Activated CD8-positive, alpha-beta memory T cell treated with anti-CD3 and anti-CD28 coated beads for 36 hours (primary cell): ENCODE measurements around the gene USE1. TPM values are rescaled to one million over a fixed set of nuclear protein-coding genes. Genes with fewer than 3 reads are reported as not detected.

ENCODE experiments used
- CTCF ChIA-PET: fragments of 350-600 bp; sonication (Branson Sonifier 250); formaldehyde crosslinking; loops from one replicate; lab custom pipeline; 2021; ENCODE audit warnings: antibody characterized with exemption; lab: Charles Lee
- POLR2A ChIA-PET: fragments of 350-600 bp; sonication (Branson Sonifier 250); formaldehyde crosslinking; loops from one replicate; lab custom pipeline; 2021; ENCODE audit warnings: antibody characterized with exemption; lab: Charles Lee
- total RNA-seq, 2 experiments: library from RNA; stranded (reverse); gene quantifications; one replicate each; pipeline ENCODE4 v1.2.3, GENCODE V29; 2021

The USE1 gene
- total RNA-seq, 2 experiments from 2014 or later: 25.7 to 26.4 TPM

GRCh38 chr19:17226002-17226933 lies 11.1 kb downstream of the USE1 start, which contains the start of gene OCEL1:
TSS of gene OCEL1 (plus strand) at chr19:17226226. CDS start at chr19:17226248, 22 bp downstream.
- CTCF ChIA-PET: interaction anchor here (1.7 to 2.7 kb wide), 2 partner anchors 9 to 11 kb away, joined by 9 to 13 read pairs; partner anchors contain the start of gene USE1
- POLR2A ChIA-PET: interaction anchor here (0.6 to 2.4 kb wide), 8 partner anchors 8 to 862 kb away, joined by 3 to 19 read pairs (median 4); partner anchors contain the start of gene USE1

GRCh38 chr19:17227798-17228367 lies 12.7 kb downstream of the USE1 start:
- POLR2A ChIA-PET: interaction anchor here (2.4 kb wide), 1 partner anchor 8 kb away, joined by 19 read pairs; no protein-coding TSS in a partner anchor

GRCh38 chr19:17229890-17230289 lies 14.7 kb downstream of the USE1 start:
- CTCF ChIA-PET: no interaction called here

More at GRCh38 chr19:17227798-17228367, 12.7 kb downstream of the USE1 start:
- CTCF ChIA-PET: no interaction called here

GRCh38 chr19:17232258-17232657 lies 17.1 kb downstream of the USE1 start:
- CTCF ChIA-PET: no interaction called here
- POLR2A ChIA-PET: interaction anchor here (1.0 kb wide), 1 partner anchor 152 kb away, joined by 3 read pairs; no protein-coding TSS in a partner anchor

More at GRCh38 chr19:17229890-17230289, 14.7 kb downstream of the USE1 start:
- POLR2A ChIA-PET: no interaction called here

- ChIA-PET CTCF (interaction anchor here (0.6 to 2.5 kb wide), 9 partner anchors 9 to 167 kb away, joined by 3 to 13 read pairs (median 3); partner anchors contain the start of genes BABAM1 and OCEL1), POLR2A (interaction anchor here (0.6 to 3.6 kb wide), 3 partner anchors 8 to 110 kb away, joined by 3 to 19 read pairs (median 13); partner anchors contain the start of genes OCEL1 and USE1)
Measured at GRCh38 chr19:17234911-17235299, 19.7 kb downstream of the USE1 start.

- ChIA-PET POLR2A (interaction anchor here (0.7 to 3.6 kb wide), 4 partner anchors 9 to 32 kb away, joined by 3 to 19 read pairs (median 9); partner anchors contain the start of genes BABAM1, OCEL1 and USE1), CTCF (interaction anchor here (0.6 to 2.5 kb wide), 8 partner anchors 9 to 168 kb away, joined by 3 to 13 read pairs (median 3); partner anchors contain the start of genes BABAM1 and OCEL1)
Measured at GRCh38 chr19:17235300-17235970, 20.3 kb downstream of the USE1 start.

GRCh38 chr19:17235971-17236777 lies 21.0 kb downstream of the USE1 start:
- CTCF ChIA-PET: interaction anchor here (1.1 to 2.5 kb wide), 9 partner anchors 10 to 169 kb away, joined by 3 to 13 read pairs (median 3); partner anchors contain the start of genes BABAM1, OCEL1 and USE1
- POLR2A ChIA-PET: interaction anchor here (0.7 to 3.6 kb wide), 4 partner anchors 10 to 31 kb away, joined by 3 to 19 read pairs (median 9); partner anchors contain the start of genes BABAM1, OCEL1 and USE1

- ChIA-PET CTCF (interaction anchor here (1.2 to 1.6 kb wide), 2 partner anchors 22 to 46 kb away, joined by 3 read pairs; partner anchors contain the start of gene USE1), POLR2A (interaction anchor here (3.6 kb wide), 1 partner anchor 10 kb away, joined by 19 read pairs; the partner anchor contains the start of gene OCEL1)
Measured at GRCh38 chr19:17236811-17237543, 21.8 kb downstream of the USE1 start.

GRCh38 chr19:17237747-17238706 lies 22.9 kb downstream of the USE1 start:
- ChIA-PET POLR2A (interaction anchor here (3.6 kb wide), 1 partner anchor 11 kb away, joined by 19 read pairs; the partner anchor contains the start of gene OCEL1), CTCF (interaction anchor here (1.6 kb wide), 1 partner anchor 23 kb away, joined by 3 read pairs; the partner anchor contains the start of gene USE1)

- CTCF ChIA-PET: no interaction called here
- POLR2A ChIA-PET: no interaction called here
Measured at GRCh38 chr19:17240062-17240752, 25.1 kb downstream of the USE1 start.

GRCh38 chr19:17240826-17241399 lies 25.8 kb downstream of the USE1 start:
- POLR2A ChIA-PET: no interaction called here
- CTCF ChIA-PET: interaction anchor here (1.7 kb wide), 1 partner anchor 19 kb away, joined by 5 read pairs; no protein-coding TSS in a partner anchor

- ChIA-PET POLR2A (no interaction called here), CTCF (interaction anchor here (1.2 to 1.7 kb wide), 2 partner anchors 18 to 176 kb away, joined by 3 to 5 read pairs; no protein-coding TSS in a partner anchor)
Measured at GRCh38 chr19:17242431-17243208, 27.5 kb downstream of the USE1 start.

- POLR2A ChIA-PET: no interaction called here
- CTCF ChIA-PET: interaction anchor here (0.7 to 1.2 kb wide), 2 partner anchors 17 to 176 kb away, joined by 3 to 5 read pairs; no protein-coding TSS in a partner anchor
Measured at GRCh38 chr19:17243211-17243829, 28.2 kb downstream of the USE1 start.
